Caco-2 (cell line): ENCODE data around the gene PHPT1. TPM values are rescaled to one million over a fixed set of nuclear protein-coding genes. Genes with fewer than 3 reads are reported as not detected.
"Not testable (repeated sequence)": the region's sequence is repeated elsewhere in the genome, so short reads cannot be mapped to it uniquely, and the experiment has no call there.

ENCODE experiments used
- BruUV-seq: library from RNA; stranded (reverse); fragments of 400-500 nt; replicated peaks from 2 replicates; lab custom pipeline; 2021; lab: Mats Ljungman, UMichigan
- CTCF ChIA-PET: fragments of 300-600 bp; sonication (Branson Sonifier 250); formaldehyde crosslinking; loops from one replicate; lab custom pipeline; 2022; ENCODE audit warnings: antibody characterized with exemption; lab: Charles Lee
- POLR2A ChIA-PET: fragments of 300-600 bp; sonication (Branson Sonifier 250); formaldehyde crosslinking; loops from one replicate; lab custom pipeline; 2022; ENCODE audit warnings: antibody characterized with exemption; lab: Charles Lee
- DNase-seq, 2 experiments: peaks; one replicate each; pipeline versions ENCODE4 v3.0.0 to v3.0.0-alpha.2; 2020 to 2022
- H3K27me3 ChIP-seq: replicated peaks from 2 replicates; pipeline ENCODE4 v1.6.0; 2011; ENCODE audit warnings: low read length; ENCODE audit not compliant: control insufficient read depth, insufficient read depth
- H3K36me3 ChIP-seq: 2 replicates; pipeline ENCODE4 v1.5.1; 2011; ENCODE audit warnings: low read length; ENCODE audit not compliant: control insufficient read depth, insufficient read depth
- H3K4me1 ChIP-seq: fragments of 250-450 bp; sonication (Bioruptor Pico); 2 replicates; pipeline ENCODE4 v1.5.1; 2020; ENCODE audit warnings: mild to moderate bottlenecking
- H3K4me3 ChIP-seq: 2 replicates; pipeline ENCODE4 v1.5.1; 2011; ENCODE audit warnings: low read depth, mild to moderate bottlenecking, control low read depth, low read length
- H3K9me3 ChIP-seq: fragments of 250-450 bp; sonication (Bioruptor Pico); 2 replicates; pipeline ENCODE4 v1.5.1; 2020; ENCODE audit warnings: mild to moderate bottlenecking, moderate library complexity
- H3K27ac Mint-ChIP-seq: one replicate; pipeline ENCODE4 v1.8.0; 2022; ENCODE audit warnings: mixed read lengths; ENCODE audit not compliant: unreplicated experiment
- H3K27me3 Mint-ChIP-seq: one replicate; pipeline ENCODE4 v1.8.0; 2022; ENCODE audit warnings: mixed read lengths; ENCODE audit not compliant: insufficient read depth, unreplicated experiment
- H3K36me3 Mint-ChIP-seq: one replicate; pipeline ENCODE4 v1.8.0; 2022; ENCODE audit warnings: mild to moderate bottlenecking, mixed read lengths; ENCODE audit not compliant: insufficient read depth, unreplicated experiment
- H3K4me1 Mint-ChIP-seq: one replicate; pipeline ENCODE4 v1.8.0; 2022; ENCODE audit warnings: low read depth, mixed read lengths; ENCODE audit not compliant: unreplicated experiment
- H3K4me3 Mint-ChIP-seq: one replicate; pipeline ENCODE4 v1.8.0; 2022; ENCODE audit warnings: mild to moderate bottlenecking, moderate library complexity, mixed read lengths; ENCODE audit not compliant: unreplicated experiment
- H3K9me3 Mint-ChIP-seq: one replicate; pipeline ENCODE4 v1.8.0; 2022; ENCODE audit warnings: mixed read lengths; ENCODE audit not compliant: unreplicated experiment
- intact Hi-C: fragments of 100-400 bp; cut with micrococcal nuclease; formaldehyde crosslinking; loops from one replicate; pipeline ENCODE4 v1.10.0; 2022; ENCODE audit not compliant: unreplicated experiment
- total RNA-seq: library from RNA; stranded (reverse); gene quantifications from 2 replicates; pipeline ENCODE4 v1.2.3, GENCODE V29; 2022
- TF ChIP-seq, protein P1 (sequence below), 2 experiments: fragments of 200-600 bp in 1 of 2; IDR thresholded peaks; 1 replicate in 1 of 2; 2 replicates in 1 of 2; pipeline versions ENCODE4 v1.5.1 to v1.8.0; 2011 to 2022; ENCODE audit warnings: antibody characterized with exemption in 1 of 2, control low read depth in 1 of 2, inconsistent platforms in 1 of 2, low read depth in 1 of 2, low read length in 1 of 2, mild to moderate bottlenecking in 1 of 2, moderate library complexity in 1 of 2; ENCODE audit not compliant: insufficient read depth in 1 of 2, severe bottlenecking in 1 of 2, unreplicated experiment in 1 of 2

Gene PHPT1
- total RNA-seq, 1 experiment from 2014 or later, result 105 TPM

DNA sequence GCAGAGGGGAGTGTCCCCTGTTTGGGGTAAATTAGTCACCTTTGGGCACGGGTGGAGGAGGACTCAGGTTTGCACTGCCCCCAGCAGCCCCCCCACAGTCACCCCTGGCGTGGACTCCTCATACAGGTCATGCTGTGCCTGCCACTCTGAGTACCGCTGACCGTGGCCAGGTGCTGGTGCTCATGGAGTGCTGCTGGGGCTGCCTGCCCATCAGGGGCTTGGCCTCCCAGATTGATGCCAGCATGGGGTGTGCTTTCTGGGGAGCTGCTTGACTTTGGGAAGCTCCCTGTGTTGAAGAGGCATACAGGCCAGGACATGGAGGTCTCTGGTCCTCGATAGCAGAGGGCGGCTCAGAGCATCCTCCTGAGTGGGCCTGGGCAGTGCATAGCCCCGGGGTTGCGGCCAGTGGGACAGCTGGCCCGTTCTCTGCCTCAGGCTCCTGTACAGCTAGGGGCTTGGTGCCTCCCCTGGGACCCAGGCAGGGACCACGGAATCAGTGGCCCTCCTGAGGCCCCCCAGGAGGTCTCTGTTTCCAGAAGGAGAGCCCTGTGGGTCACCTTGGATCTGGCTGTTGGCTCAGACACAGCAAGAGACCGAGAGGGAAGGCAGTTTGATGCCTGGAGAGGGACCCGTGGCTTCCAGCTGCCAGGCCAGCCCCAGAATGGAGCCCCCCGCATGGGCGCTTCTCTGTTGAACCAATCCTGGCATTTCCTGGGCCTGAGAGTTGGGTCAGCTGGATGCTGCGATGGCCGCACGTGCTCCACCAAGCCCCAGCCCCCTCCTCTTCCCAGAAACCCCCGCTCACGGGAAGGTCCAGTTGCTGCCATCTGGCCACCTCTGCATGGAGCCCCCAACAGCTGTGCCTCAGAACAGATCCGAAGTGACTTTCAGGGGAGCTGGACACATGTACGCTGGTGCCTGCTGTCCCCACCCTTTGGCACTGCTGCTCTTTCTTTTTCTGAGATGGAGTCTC, 13.0 kb upstream of the PHPT1 start:
- CTCF ChIA-PET, result interaction anchor here (1.3 kb wide), 1 partner anchor 232 kb away, joined by 3 read pairs; no protein-coding TSS in a partner anchor

DNA sequence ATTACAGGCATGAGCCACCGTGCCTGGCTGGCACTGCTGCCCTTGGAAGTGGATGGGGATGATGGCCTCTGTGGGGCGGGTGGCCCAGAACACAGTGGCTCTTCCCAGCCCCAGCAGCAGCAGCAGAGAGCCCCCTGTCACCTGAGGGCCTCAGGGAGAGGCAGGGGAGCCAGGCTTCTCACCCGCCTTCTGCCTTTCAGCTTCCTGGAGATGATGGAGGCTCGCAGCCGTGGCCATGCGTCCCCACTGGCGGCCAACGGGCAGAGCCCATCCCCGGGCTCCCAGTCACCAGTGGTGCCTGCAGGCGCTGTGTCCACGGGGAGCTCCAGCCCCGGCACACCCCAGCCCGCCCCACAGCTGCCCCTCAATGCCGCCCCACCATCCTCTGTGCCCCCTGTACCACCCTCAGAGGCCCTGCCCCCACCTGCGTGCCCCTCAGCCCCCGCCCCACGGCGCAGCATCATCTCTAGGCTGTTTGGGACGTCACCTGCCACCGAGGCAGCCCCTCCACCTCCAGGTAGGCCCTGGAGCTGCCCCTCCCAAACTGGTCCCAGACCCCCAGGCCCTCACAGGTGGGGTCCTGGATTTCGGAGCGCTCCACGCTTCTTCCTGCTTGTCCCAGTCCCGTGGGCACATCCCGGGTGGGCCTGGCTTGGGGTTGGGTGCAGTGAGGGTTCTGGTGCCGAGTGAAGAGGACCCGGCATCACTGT, 11.9 kb upstream of the PHPT1 start:
- no peaks in the 10 kb centered on the region for H3K9me3 ChIP-seq
- Mint-ChIP-seq H3K4me1 (peaks cover 8% of the 10 kb centered on the region), H3K4me3 (no peak overlapping the region), H3K27me3 (no peaks in the 10 kb centered on the region), H3K36me3 (peaks cover 80% of the 10 kb centered on the region), H3K27ac (no peak overlapping the region), H3K9me3 (no peaks in the 10 kb centered on the region)
- TF ChIP-seq, protein P1, sequence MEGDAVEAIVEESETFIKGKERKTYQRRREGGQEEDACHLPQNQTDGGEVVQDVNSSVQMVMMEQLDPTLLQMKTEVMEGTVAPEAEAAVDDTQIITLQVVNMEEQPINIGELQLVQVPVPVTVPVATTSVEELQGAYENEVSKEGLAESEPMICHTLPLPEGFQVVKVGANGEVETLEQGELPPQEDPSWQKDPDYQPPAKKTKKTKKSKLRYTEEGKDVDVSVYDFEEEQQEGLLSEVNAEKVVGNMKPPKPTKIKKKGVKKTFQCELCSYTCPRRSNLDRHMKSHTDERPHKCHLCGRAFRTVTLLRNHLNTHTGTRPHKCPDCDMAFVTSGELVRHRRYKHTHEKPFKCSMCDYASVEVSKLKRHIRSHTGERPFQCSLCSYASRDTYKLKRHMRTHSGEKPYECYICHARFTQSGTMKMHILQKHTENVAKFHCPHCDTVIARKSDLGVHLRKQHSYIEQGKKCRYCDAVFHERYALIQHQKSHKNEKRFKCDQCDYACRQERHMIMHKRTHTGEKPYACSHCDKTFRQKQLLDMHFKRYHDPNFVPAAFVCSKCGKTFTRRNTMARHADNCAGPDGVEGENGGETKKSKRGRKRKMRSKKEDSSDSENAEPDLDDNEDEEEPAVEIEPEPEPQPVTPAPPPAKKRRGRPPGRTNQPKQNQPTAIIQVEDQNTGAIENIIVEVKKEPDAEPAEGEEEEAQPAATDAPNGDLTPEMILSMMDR (IDR thresholded peaks at IDR 0.05; ENCODE audit: insufficient read depth in 1 of 2, low read depth in 1 of 2, low read length in 1 of 2, severe bottlenecking in 1 of 2, unreplicated experiment in 1 of 2), result no peak
- H3K36me3 ChIP-seq, result peaks cover 1% of the 10 kb centered on the region
- intact Hi-C loops, result no loop called here
- ChIA-PET POLR2A (no interaction called here), CTCF (no interaction called here)
- no peak overlapping the region for H3K4me3 ChIP-seq
- DNase-seq, result no peak
- no peaks in the 10 kb centered on the region for H3K27me3 ChIP-seq
- H3K4me1 ChIP-seq, result peaks cover 16% of the 10 kb centered on the region
- no TSS peak for BruUV-seq

More for the DNA sequence above, 13.0 kb upstream of the PHPT1 start:
- POLR2A ChIA-PET, result no interaction called here
- TF ChIP-seq, protein P1 (IDR thresholded peaks at IDR 0.05; ENCODE audit: insufficient read depth in 1 of 2, low read depth in 1 of 2, low read length in 1 of 2, severe bottlenecking in 1 of 2, unreplicated experiment in 1 of 2), result no peak
- Histone ChIP-seq H3K4me3 (no peak overlapping the region), H3K27me3 (no peaks in the 10 kb centered on the region), H3K9me3 (no peaks in the 10 kb centered on the region), H3K36me3 (peaks cover 1% of the 10 kb centered on the region), H3K4me1 (peaks cover 12% of the 10 kb centered on the region)
- no peak overlapping the region for H3K4me3 Mint-ChIP-seq
- H3K4me1 Mint-ChIP-seq, result peaks cover 8% of the 10 kb centered on the region
- no peak overlapping the region for H3K27ac Mint-ChIP-seq
- H3K9me3 Mint-ChIP-seq, result no peaks in the 10 kb centered on the region
- intact Hi-C loops, result no loop called here
- H3K36me3 Mint-ChIP-seq, result peaks cover 79% of the 10 kb centered on the region
- no peak for DNase-seq
- no TSS peak for BruUV-seq
- no peaks in the 10 kb centered on the region for H3K27me3 Mint-ChIP-seq

DNA sequence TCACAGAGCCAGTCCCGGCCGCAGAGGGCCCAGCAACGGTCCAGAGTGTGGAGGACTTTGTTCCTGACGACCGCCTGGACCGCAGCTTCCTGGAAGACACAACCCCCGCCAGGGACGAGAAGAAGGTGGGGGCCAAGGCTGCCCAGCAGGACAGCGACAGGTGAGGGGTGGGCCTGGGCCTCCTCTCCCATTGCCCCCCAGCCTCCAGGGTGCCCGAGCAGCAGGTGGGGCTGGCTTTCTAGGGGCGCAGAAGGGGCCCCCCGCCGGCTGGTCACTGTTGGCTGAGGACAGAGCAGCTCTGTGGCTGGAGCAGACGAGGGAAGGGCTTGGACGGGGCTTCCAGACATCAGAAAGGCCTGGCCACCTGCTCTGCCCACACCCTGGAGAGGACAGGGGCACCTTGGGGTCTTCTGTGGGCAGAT, 11.3 kb upstream of the PHPT1 start:
- BruUV-seq, H3K9me3 Mint-ChIP-seq, H3K27ac Mint-ChIP-seq, H3K36me3 ChIP-seq, H3K27me3 Mint-ChIP-seq, POLR2A ChIA-PET, H3K4me3 ChIP-seq, H3K27me3 ChIP-seq, DNase-seq, CTCF ChIA-PET, H3K9me3 ChIP-seq, H3K4me1 Mint-ChIP-seq, intact Hi-C loops, H3K4me3 Mint-ChIP-seq: not testable (repeated sequence)
- peaks cover 20% of the 10 kb centered on the region for H3K4me1 ChIP-seq
- peaks cover 81% of the 10 kb centered on the region for H3K36me3 Mint-ChIP-seq
